ENCODE data around the gene SESN3.
"Not testable (repeated sequence)": the region's sequence is repeated elsewhere in the genome, so short reads cannot be mapped to it uniquely, and the experiment has no call there.

Gene SESN3

GRCh38 chr11:95218149-95218548, 12.9 kb downstream of the SESN3 start:
- no peak for DNase-seq (ENCODE audit: low read depth)

- DNase-seq (ENCODE audit: low read depth): no peak
Measured at GRCh38 chr11:95212609-95213008, 18.4 kb downstream of the SESN3 start.

GRCh38 chr11:95209535-95209934, 21.5 kb downstream of the SESN3 start:
- DNase-seq (ENCODE audit: low read depth): not testable (repeated sequence)

GRCh38 chr11:95200781-95201457, 30.1 kb downstream of the SESN3 start:
- no peak for DNase-seq (ENCODE audit: low read depth)

- DNase-seq (ENCODE audit: low read depth): no peak
Measured at GRCh38 chr11:95195831-95196230, 35.2 kb downstream of the SESN3 start.

GRCh38 chr11:95193541-95193940, 37.5 kb downstream of the SESN3 start:
- no peak for DNase-seq (ENCODE audit: low read depth)

- DNase-seq (ENCODE audit: low read depth): no peak
Measured at GRCh38 chr11:95192717-95193116, 38.3 kb downstream of the SESN3 start.

- no peak for DNase-seq (ENCODE audit: low read depth)
Measured at GRCh38 chr11:95187723-95188122, 43.3 kb downstream of the SESN3 start.

GRCh38 chr11:95182397-95182796, 48.6 kb downstream of the SESN3 start:
- DNase-seq (ENCODE audit: low read depth): no peak

GRCh38 chr11:95175818-95176380, 55.1 kb downstream of the SESN3 start:
- DNase-seq (ENCODE audit: low read depth): no peak

- DNase-seq (ENCODE audit: low read depth): no peak
Measured at GRCh38 chr11:95170294-95170693, 60.7 kb downstream of the SESN3 start.

- DNase-seq (ENCODE audit: low read depth): no peak
Measured at GRCh38 chr11:95166781-95167180, 64.2 kb downstream of the SESN3 start.

GRCh38 chr11:95165638-95166037, 65.4 kb downstream of the SESN3 start:
- no peak for DNase-seq (ENCODE audit: low read depth)

GRCh38 chr11:95163106-95163505, 67.9 kb downstream of the SESN3 start:
- no peak for DNase-seq (ENCODE audit: low read depth)

- no peak for DNase-seq (ENCODE audit: low read depth)
Measured at GRCh38 chr11:95161248-95161647, 69.8 kb downstream of the SESN3 start.

- no peak for DNase-seq (ENCODE audit: low read depth)
Measured at GRCh38 chr11:95157824-95158223, 73.2 kb downstream of the SESN3 start.

GRCh38 chr11:95156916-95157541, 74.0 kb downstream of the SESN3 start:
- DNase-seq (ENCODE audit: low read depth): no peak

GRCh38 chr11:95156133-95156721, 74.8 kb downstream of the SESN3 start:
- no peak for DNase-seq (ENCODE audit: low read depth)

- no peak for DNase-seq (ENCODE audit: low read depth)
Measured at GRCh38 chr11:95155385-95155784, 75.6 kb downstream of the SESN3 start.

- DNase-seq (ENCODE audit: low read depth): peak; percentile 45
Measured at GRCh38 chr11:95154514-95154913, 76.5 kb downstream of the SESN3 start.

- DNase-seq (ENCODE audit: low read depth): no peak
Measured at GRCh38 chr11:95153857-95154246, 77.2 kb downstream of the SESN3 start.

GRCh38 chr11:95152876-95153856, 77.8 kb downstream of the SESN3 start:
- DNase-seq (ENCODE audit: low read depth): no peak

Data from activated T-cell treated with anti-CD3 and anti-CD28 coated beads for 48 hours (primary cell).